GM19397 (cell line): ENCODE results near the gene GRIN2C.
"Not testable (repeated sequence)": the region's sequence is repeated elsewhere in the genome, so short reads cannot be mapped to it uniquely, and the experiment has no call there.

ENCODE experiments used
- ATAC-seq: cut with Tn5 transposase; IDR thresholded peaks from one replicate; pipeline ENCODE4 v1.9.1; 2021; ENCODE audit warnings: mild to moderate bottlenecking, moderate library complexity; ENCODE audit not compliant: unreplicated experiment

Gene GRIN2C

GRCh38 chr17:74859459-74860228 lies at the start of gene GRIN2C:
Gene GRIN2C, minus strand, starts transcription at chr17:74859885. Its CDS starts 4,793 bp downstream, at chr17:74855092.
- ATAC-seq = no peak

- ATAC-seq = not testable (repeated sequence)
Measured at GRCh38 chr17:74909097-74909496, 49.4 kb upstream of the GRIN2C start.

DNA sequence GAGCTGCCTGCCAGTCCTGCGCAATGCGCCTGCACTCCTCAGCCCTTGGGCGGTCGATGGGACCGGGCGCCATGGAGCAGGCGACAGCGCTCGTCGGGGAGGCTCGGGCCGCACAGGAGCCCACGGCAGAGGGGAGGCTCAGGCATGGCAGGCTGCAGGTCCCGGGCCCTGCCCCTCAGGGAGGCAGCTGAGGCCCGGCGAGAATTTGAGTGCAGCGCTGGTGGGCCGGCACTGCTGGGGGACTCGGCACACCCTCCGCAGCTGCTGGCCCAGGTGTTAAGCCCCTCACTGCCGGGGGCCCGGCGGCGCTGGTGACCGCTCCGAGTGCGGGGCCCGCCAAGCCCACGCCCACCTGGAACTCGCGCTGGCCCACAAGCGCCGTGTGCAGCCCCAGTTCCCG lies 47.3 kb upstream of the GRIN2C start:
- ATAC-seq = no peak

DNA sequence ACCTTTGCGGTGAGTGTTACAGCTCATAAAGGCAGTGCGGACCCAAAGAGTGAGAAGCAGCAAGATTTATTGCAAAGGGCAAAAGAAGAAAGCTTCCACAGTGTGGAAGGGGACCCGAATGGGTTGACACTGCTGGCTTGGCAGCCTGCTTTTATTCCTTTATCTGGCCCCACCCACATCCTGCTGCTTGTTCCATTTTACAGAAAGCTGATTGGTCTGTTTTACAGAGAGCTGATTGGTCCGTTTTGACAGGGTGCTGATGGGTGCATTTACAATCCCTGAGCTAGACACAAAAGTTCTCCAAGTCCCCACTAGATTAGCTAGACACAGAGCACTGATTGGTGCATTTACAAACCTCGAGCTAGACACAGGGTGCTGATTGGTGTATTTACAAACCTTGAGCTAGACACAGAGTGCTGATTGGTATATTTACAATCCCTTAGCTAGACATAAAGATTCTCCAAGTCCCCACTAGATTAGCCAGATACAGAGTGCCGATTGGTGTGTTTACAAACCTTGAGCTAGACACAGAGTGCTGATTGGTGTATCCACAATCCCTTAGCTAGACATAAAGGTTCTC lies 46.6 kb upstream of the GRIN2C start:
- ATAC-seq = not testable (repeated sequence)

DNA sequence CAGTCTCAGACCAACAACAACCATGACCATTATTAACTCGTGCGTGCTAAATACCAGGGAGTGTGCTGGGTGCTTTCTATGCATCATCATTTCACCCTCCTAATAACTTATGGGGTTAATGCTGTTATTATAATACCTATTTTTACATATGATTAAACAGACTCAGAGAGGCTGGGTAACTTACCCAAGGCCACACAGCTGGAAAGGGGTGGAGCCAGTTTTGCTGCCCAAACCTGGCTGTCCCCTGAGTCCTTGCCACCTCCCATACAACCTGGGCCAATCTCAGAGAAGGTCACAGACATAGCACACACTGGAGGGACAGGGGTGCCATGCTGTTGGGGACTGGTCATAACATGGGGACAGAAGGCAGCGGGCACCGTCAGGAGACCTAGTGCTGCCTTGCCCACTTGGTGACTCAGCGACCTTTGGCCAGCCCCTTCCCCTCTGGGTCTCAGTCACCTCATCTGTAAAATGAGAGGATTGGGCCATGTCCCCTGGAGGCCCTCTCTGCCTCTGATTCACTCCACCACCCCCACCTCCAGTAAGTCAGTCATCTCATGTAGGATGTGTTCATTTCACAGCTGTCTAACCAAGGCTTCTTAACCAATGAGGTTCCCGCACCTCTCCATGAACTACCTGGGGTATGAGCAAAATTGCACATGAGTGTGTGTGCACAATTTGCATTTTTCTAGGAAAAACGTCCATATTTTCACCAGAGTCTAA lies 45.2 kb upstream of the GRIN2C start:
- no peak for ATAC-seq

GRCh38 chr17:74903671-74904070 lies 44.0 kb upstream of the GRIN2C start:
- ATAC-seq = no peak

GRCh38 chr17:74903034-74903433 lies 43.3 kb upstream of the GRIN2C start:
- no peak for ATAC-seq

GRCh38 chr17:74901353-74902135 lies 41.9 kb upstream of the GRIN2C start:
- ATAC-seq = no peak

DNA sequence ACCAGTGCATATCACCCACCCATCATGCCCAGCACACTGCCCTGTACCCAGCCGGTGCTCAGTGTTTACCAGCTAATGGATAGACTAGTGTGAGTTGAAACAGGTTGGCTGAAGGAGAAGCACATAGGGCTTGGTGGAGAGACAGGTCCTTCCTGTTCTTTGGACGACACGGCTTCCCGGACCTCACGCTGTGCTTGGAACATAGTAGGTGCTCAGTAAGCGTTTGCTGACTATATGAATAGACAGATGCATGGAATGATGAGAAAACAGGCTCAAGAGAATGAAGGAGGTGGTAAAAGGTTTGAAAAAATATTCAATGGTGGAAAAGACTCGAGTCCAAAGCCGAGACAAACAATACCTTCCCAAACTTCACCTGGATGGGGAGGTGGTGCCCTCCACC lies 40.5 kb upstream of the GRIN2C start:
- ATAC-seq = no peak

DNA sequence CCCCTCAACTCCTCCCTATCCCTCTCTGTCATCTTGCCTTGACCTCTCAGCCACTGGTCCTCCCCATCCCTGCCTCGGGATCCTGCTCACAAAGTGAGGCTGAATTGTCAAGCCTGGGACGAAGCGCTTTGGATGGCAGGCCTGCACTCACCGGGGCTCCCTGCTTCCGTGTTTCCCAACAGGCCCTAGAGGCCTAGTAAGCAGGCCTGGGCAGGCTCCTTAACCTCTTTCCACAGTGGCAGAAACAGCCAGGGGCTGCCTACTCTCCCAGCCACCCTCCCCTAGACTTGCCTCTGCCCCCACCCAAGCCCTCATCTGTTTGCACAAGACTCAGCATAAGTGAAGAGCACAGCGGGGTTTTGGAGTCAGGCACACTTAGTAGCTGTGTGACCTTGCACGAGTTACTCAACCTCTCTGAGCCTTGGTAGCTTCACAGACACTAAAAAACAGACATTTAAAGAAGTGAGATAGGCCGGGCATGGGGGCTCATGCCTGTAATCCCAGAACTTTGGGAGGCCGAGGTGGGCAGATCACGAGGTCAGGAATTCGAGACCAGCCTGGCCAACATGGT lies 38.8 kb upstream of the GRIN2C start:
- no peak for ATAC-seq

DNA sequence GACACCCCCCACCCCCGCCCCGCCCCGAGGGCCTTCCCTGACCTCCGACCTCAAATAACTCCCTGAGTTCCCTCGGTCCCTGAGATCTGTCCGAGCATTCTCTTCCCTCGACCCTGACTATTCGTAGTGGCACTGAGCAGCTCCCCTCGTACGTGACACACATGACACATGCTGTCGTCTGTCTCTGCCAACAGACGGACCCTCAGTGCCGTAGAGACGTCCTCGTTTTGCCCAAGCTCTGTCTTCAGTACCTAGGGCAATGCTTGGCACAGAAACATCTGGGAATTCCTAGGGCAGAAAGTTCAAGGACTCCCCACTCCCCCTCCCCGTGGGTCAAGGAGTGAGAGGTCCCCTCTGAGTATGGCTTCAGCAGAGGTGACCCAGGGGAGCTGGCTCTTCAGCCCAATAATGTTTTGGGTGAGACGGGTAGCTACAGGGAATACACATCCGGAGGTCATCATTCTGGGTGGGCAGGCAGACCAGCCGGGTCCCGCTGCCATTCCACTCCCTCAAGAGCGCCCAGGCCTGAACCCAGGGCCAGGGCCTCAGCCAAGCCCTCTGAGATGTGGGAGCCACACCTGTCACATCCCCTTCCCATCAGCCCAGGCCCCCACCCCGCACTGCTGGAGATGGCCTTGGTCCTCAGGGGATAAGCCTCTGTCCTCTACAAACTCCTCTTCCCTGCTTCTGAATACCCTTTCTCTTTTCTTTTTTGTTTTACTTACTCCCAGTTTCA lies 34.4 kb upstream of the GRIN2C start:
- ATAC-seq = no peak

- no peak for ATAC-seq
Measured at GRCh38 chr17:74892974-74893911, 33.6 kb upstream of the GRIN2C start, which contains the start of gene FADS6. Gene FADS6, minus strand, starts transcription at chr17:74893633. Its CDS starts 38 bp downstream, at chr17:74893595.

DNA sequence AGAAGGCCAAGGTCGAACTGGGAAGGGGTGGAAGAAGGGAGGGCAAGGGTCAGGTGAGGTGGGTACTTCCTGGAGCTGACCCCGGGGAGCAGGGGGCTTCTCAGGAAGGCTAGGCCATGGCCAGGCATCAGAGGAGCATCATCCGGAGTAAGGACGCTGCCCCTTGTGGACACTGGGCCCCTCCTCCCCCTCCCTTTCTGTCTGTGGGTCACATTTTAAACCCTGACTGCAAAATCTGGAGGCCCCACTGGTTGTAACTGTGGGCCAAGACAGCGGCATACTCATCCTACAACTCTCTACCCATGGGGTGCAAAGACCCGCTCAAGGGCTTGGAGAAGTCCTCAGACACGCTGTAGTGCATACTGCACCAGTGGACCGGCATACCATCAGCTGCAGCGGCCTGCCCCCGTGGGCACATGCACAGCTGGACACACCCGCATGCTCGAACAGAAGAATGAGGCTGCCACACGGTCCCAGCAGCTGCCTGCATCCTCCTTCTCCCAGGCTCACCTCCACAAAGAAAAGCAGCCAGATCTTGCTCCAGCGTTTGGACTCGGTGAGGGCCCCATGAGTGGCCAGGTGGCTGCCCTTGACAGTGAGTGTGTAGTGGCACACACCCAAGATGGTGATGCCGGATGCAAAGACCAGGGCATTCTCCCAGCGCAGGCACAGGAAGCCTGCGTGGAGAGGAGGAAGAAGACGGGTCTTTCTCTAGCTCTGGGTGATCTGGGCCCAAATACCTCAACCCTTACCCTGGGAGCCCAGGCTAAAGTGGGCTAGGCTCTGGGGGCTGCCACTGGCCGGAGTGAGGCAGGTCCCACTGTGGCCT lies 32.5 kb upstream of the GRIN2C start:
- no peak for ATAC-seq

GRCh38 chr17:74890554-74890953 lies 30.9 kb upstream of the GRIN2C start:
- no peak for ATAC-seq

GRCh38 chr17:74888469-74888868 lies 28.8 kb upstream of the GRIN2C start:
- no peak for ATAC-seq

- no peak for ATAC-seq
Measured at GRCh38 chr17:74883241-74883745, 23.6 kb upstream of the GRIN2C start.

DNA sequence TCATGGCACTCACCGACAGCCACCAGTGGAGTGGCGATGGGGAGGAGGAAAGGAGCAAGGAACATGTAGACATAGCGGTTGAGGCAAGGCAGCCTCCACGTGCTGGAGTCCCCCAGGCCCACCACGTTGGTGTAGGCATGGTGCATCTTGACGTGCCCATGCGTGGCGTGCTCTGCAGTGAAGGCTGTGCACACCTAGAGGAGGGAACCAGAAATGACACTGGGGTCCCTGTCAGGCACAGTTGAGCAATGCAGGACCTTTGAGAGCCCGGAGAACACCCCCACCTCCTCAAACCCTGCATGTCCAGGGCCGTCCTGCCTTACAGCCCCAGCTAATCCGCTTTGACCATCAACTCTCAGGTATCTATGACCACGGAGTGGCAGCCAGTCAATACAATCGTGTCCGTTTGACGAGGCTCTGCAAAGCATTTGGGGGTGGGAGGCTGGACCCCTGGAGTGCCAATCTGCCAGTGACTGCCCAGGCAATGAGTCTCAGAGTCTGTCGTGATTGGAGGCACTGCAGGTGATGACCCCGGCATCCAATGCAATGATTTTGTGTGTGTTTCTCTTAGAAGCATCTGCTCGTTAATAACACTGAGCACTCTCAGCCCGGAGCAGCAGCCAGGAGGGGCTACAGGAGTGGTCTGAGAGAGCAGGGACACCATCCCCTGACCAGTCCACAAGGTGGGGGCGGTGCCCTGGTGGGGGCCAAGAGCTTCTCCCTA lies 23.0 kb upstream of the GRIN2C start:
- ATAC-seq = no peak
